HCT116 (cell line): ENCODE measurements around the gene MAP3K5. TPM values are rescaled to one million over a fixed set of nuclear protein-coding genes. Genes with fewer than 3 reads are reported as not detected.
A peak's percentile ranks its signal among the peaks of the same experiment; 100 is the strongest.

Experiments used
- ATAC-seq: fragments of 200-7000 bp; cut with Tn5 transposase; 2 replicates; pipeline ENCODE4 v1.9.1; 2020; ENCODE audit warnings: mild to moderate bottlenecking, moderate library complexity
- BruUV-seq: library from RNA; stranded (reverse); fragments of 400-500 nt; replicated peaks from 2 replicates; lab custom pipeline; 2021; lab: Mats Ljungman, UMichigan
- CTCF ChIA-PET: fragments of 300-600 bp; sonication (Branson Sonifier 250); formaldehyde crosslinking; loops from one replicate; lab custom pipeline; 2021; ENCODE audit warnings: antibody characterized with exemption; lab: Charles Lee
- POLR2A ChIA-PET: fragments of 300-600, 350-600 bp; sonication (Branson Sonifier 250); formaldehyde crosslinking; loops from one replicate; lab custom pipeline; 2021; ENCODE audit warnings: antibody characterized with exemption; lab: Charles Lee
- RAD21 ChIA-PET, 2 experiments: fragments of 300-600 bp; sonication (Branson Sonifier 250); formaldehyde crosslinking; loops; one replicate each; lab custom pipeline; 2023; ENCODE audit warnings: low total read pairs in 2 of 2; ENCODE audit not compliant: uncharacterized antibody in 2 of 2, unreplicated experiment in 2 of 2, low non-redundant PET in 1 of 2; lab: Charles Lee
- DNase-seq: peaks from one replicate; pipeline ENCODE4 v3.0.0-alpha.2; 2010; ENCODE audit warnings: low read depth, low spot score
- H2AFZ ChIP-seq: fragments of 200-600 bp; shearing (Covaris generic), sonication (generic); 2 replicates; pipeline ENCODE4 v1.6.1; 2017; ENCODE audit warnings: low read depth, mixed run types, mixed read lengths, antibody characterized with exemption, low read length; ENCODE audit not compliant: poor library complexity, severe bottlenecking
- H3K27ac ChIP-seq: 2 replicates; pipeline ENCODE4 v1.5.1; 2012; ENCODE audit warnings: low read depth, low read length
- H3K27me3 ChIP-seq: fragments of 200-600 bp; sonication (generic); 2 replicates; pipeline ENCODE4 v1.6.1; 2016; ENCODE audit warnings: mixed run types, low read length, mixed read lengths; ENCODE audit not compliant: insufficient read depth
- H3K36me3 ChIP-seq, 2 experiments: fragments of 200-500 bp in 1 of 2; fragments of 200-600 bp in 1 of 2; sonication (Bioruptor generic) in 1 of 2; sonication (generic) in 1 of 2; 2 replicates each; pipeline versions ENCODE4 v1.5.1 to v1.6.1; 2014 to 2016; ENCODE audit warnings: low read length in 2 of 2, inconsistent platforms in 1 of 2, mixed read lengths in 1 of 2, mixed run types in 1 of 2; ENCODE audit not compliant: insufficient read depth in 2 of 2, control insufficient read depth in 1 of 2
- H3K4me1 ChIP-seq, 2 experiments: fragments of 200-600 bp in 1 of 2; sonication (generic) in 1 of 2; 2 replicates each; pipeline versions ENCODE4 v1.5.1 to v1.6.1; 2012 to 2017; ENCODE audit warnings: low read length in 2 of 2, inconsistent platforms in 1 of 2, mild to moderate bottlenecking in 1 of 2, mixed read lengths in 1 of 2, mixed run types in 1 of 2, moderate library complexity in 1 of 2; ENCODE audit not compliant: insufficient read depth in 2 of 2, control insufficient read depth in 1 of 2
- H3K4me2 ChIP-seq: fragments of 200-600 bp; sonication (generic); 2 replicates; pipeline ENCODE4 v1.6.1; 2017; ENCODE audit warnings: mixed run types, low read length, mixed read lengths
- H3K4me3 ChIP-seq, 2 experiments: fragments of 200-600 bp in 1 of 2; sonication (generic) in 1 of 2; replicated peaks in 1 of 2; 2 replicates each; pipeline ENCODE4 v1.5.1; 2011 to 2016; ENCODE audit warnings: low read length in 2 of 2, control low read depth in 1 of 2, low read depth in 1 of 2, mild to moderate bottlenecking in 1 of 2, mixed read lengths in 1 of 2, mixed run types in 1 of 2
- H3K79me2 ChIP-seq: fragments of 200-600 bp; sonication (generic); 2 replicates; pipeline ENCODE4 v1.6.1; 2017; ENCODE audit warnings: mild to moderate bottlenecking, mixed run types, low read length, moderate library complexity, mixed read lengths; ENCODE audit not compliant: insufficient read depth
- H3K9ac ChIP-seq: fragments of 200-600 bp; sonication (generic); 2 replicates; pipeline ENCODE4 v1.6.1; 2016; ENCODE audit warnings: low read length, mixed read lengths
- H3K9me2 ChIP-seq: fragments of 200-600 bp; sonication (generic), shearing (Covaris generic); 2 replicates; pipeline ENCODE4 v1.6.1; 2017; ENCODE audit warnings: mixed run types, mild to moderate bottlenecking, moderate library complexity; ENCODE audit not compliant: insufficient read depth
- H3K9me3 ChIP-seq, 2 experiments: fragments of 200-500 bp in 1 of 2; fragments of 200-600 bp in 1 of 2; sonication (Bioruptor generic) in 1 of 2; sonication (generic) in 1 of 2; 2 replicates each; pipeline ENCODE4 v1.6.1; 2014 to 2017; ENCODE audit warnings: low read length in 2 of 2, mixed read lengths in 2 of 2, inconsistent platforms in 1 of 2, low read depth in 1 of 2, mild to moderate bottlenecking in 1 of 2, mixed run types in 1 of 2, moderate library complexity in 1 of 2; ENCODE audit not compliant: control insufficient read depth in 1 of 2, insufficient read depth in 1 of 2
- H4K20me1 ChIP-seq: fragments of 200-600 bp; sonication (generic), shearing (Covaris generic); 2 replicates; pipeline ENCODE4 v1.6.1; 2017; ENCODE audit warnings: mixed run types, mild to moderate bottlenecking, moderate library complexity; ENCODE audit not compliant: insufficient read depth
- EZH2 ChIP-seq: fragments of 200-600 bp; sonication (generic); IDR thresholded peaks from 2 replicates; pipeline ENCODE4 v1.6.1; 2017; ENCODE audit warnings: antibody characterized with exemption, mixed run types
- SRF ChIP-seq: IDR thresholded peaks from 2 replicates; pipeline ENCODE4 v1.6.1; 2012; ENCODE audit warnings: low read depth
- intact Hi-C: fragments of 100-400 bp; cut with micrococcal nuclease; formaldehyde crosslinking; loops from 2 replicates; pipeline ENCODE4 v1.10.0; 2022
- total RNA-seq: library from RNA; stranded (reverse); gene quantifications from one replicate; pipeline ENCODE4 v1.2.1, GENCODE V29; 2021; ENCODE audit not compliant: unreplicated experiment
- TF ChIP-seq, protein P1 (sequence below), 3 experiments: fragments of 200-600 bp in 1 of 3; sonication (generic) in 1 of 3; IDR thresholded peaks in 2 of 3; conservative IDR thresholded peaks in 1 of 3; 2 replicates each; pipeline ENCODE4 v1.5.1; 2012 to 2017; ENCODE audit warnings: low read depth in 2 of 3, low read length in 2 of 3, antibody characterized with exemption in 1 of 3, borderline replicate concordance in 1 of 3, control low read depth in 1 of 3, mild to moderate bottlenecking in 1 of 3, mixed read lengths in 1 of 3, mixed run types in 1 of 3, moderate library complexity in 1 of 3; ENCODE audit not compliant: insufficient read depth in 1 of 3
- TF ChIP-seq, protein P2 (sequence below): IDR thresholded peaks from 2 replicates; pipeline ENCODE4 v1.6.1; 2012; ENCODE audit warnings: low read depth

The MAP3K5 gene
- total RNA-seq, 1 experiment from 2014 or later = 11.8 TPM

DNA sequence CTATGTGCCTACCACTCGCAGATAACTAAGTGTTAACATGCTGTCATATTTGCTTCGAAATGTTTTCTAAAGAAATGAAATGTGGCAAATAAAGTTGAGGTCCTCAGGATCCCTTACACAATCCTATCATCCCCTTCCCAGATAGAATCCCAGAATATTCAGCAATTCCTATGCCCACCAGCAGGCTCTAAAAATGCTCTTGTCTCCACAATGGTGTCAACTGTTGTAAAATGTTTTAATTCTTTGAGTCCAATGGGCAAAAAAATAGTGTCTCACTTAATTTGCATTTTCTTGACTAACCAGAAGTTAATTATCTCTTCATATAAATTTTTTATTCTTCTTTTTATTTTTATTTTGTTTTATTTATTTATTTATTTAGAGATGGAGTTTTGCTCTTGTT is 138.2 kb downstream of the MAP3K5 start:
- POLR2A ChIA-PET = no interaction called here
- no peak for DNase-seq
- RAD21 ChIA-PET = no interaction called here
- no TSS peak for BruUV-seq
- CTCF ChIA-PET = no interaction called here
- no peak overlapping the region for H3K9ac ChIP-seq
- H3K9me3 ChIP-seq = no peaks in the 10 kb centered on the region
- H4K20me1 ChIP-seq = no peaks in the 10 kb centered on the region
- no peak overlapping the region for H3K4me2 ChIP-seq
- H3K4me3 ChIP-seq = no peak overlapping the region
- H3K79me2 ChIP-seq = no peaks in the 10 kb centered on the region
- no peak overlapping the region for H2AFZ ChIP-seq
- no peaks in the 10 kb centered on the region for H3K4me1 ChIP-seq
- no peaks in the 10 kb centered on the region for H3K27me3 ChIP-seq
- no peaks in the 10 kb centered on the region for H3K9me2 ChIP-seq
- intact Hi-C loops = no loop called here
- TF ChIP-seq SRF = no peak
- TF ChIP-seq, protein P1, sequence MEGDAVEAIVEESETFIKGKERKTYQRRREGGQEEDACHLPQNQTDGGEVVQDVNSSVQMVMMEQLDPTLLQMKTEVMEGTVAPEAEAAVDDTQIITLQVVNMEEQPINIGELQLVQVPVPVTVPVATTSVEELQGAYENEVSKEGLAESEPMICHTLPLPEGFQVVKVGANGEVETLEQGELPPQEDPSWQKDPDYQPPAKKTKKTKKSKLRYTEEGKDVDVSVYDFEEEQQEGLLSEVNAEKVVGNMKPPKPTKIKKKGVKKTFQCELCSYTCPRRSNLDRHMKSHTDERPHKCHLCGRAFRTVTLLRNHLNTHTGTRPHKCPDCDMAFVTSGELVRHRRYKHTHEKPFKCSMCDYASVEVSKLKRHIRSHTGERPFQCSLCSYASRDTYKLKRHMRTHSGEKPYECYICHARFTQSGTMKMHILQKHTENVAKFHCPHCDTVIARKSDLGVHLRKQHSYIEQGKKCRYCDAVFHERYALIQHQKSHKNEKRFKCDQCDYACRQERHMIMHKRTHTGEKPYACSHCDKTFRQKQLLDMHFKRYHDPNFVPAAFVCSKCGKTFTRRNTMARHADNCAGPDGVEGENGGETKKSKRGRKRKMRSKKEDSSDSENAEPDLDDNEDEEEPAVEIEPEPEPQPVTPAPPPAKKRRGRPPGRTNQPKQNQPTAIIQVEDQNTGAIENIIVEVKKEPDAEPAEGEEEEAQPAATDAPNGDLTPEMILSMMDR (IDR thresholded peaks at IDR 0.05 in 2 of 3, conservative IDR thresholded peaks at IDR 0.05 in 1 of 3; ENCODE audit: borderline replicate concordance in 1 of 3, insufficient read depth in 1 of 3, low read depth in 2 of 3, low read length in 2 of 3) = 0 out of 6 replicates have a peak, but pooled peaks of 2 of the 3 experiments have one; percentile 18 to 21
- TF ChIP-seq, all 23 proteins: peak for 1
- Histone ChIP-seq H3K27ac (no peak overlapping the region), H3K36me3 (no peaks in the 10 kb centered on the region; a peak in 1 of 4 replicates)
- ATAC-seq = no peak

DNA sequence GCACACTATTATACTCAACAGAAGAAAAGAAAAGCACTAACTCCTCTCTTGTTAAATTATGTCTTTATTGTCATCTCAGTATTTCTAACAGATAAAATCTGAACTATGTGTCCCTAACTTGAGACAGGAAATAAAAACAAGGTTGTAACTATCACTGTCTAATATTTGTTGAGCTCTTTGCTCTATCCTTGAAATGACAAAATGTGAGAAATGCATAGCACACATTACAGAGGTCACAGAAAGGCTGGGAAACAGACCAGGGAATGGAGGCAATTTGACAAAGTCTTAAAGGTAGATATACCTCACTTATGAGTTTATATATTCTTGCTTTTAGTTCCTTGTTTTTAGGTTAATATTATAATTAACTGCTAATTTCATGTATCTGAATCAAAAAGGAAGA is 139.6 kb downstream of the MAP3K5 start:
- no peaks in the 10 kb centered on the region; a peak in 1 of 4 replicates for H3K36me3 ChIP-seq
- BruUV-seq = no TSS peak
- no peaks in the 10 kb centered on the region for H4K20me1 ChIP-seq
- H3K4me3 ChIP-seq = no peak overlapping the region
- no peaks in the 10 kb centered on the region for H3K9me2 ChIP-seq
- intact Hi-C loops = no loop called here
- no peak overlapping the region for H3K27ac ChIP-seq
- DNase-seq = no peak
- ATAC-seq = no peak
- H3K4me1 ChIP-seq = no peaks in the 10 kb centered on the region
- RAD21 ChIA-PET = no interaction called here
- TF ChIP-seq EZH2 = no peak
- TF ChIP-seq, protein P2, sequence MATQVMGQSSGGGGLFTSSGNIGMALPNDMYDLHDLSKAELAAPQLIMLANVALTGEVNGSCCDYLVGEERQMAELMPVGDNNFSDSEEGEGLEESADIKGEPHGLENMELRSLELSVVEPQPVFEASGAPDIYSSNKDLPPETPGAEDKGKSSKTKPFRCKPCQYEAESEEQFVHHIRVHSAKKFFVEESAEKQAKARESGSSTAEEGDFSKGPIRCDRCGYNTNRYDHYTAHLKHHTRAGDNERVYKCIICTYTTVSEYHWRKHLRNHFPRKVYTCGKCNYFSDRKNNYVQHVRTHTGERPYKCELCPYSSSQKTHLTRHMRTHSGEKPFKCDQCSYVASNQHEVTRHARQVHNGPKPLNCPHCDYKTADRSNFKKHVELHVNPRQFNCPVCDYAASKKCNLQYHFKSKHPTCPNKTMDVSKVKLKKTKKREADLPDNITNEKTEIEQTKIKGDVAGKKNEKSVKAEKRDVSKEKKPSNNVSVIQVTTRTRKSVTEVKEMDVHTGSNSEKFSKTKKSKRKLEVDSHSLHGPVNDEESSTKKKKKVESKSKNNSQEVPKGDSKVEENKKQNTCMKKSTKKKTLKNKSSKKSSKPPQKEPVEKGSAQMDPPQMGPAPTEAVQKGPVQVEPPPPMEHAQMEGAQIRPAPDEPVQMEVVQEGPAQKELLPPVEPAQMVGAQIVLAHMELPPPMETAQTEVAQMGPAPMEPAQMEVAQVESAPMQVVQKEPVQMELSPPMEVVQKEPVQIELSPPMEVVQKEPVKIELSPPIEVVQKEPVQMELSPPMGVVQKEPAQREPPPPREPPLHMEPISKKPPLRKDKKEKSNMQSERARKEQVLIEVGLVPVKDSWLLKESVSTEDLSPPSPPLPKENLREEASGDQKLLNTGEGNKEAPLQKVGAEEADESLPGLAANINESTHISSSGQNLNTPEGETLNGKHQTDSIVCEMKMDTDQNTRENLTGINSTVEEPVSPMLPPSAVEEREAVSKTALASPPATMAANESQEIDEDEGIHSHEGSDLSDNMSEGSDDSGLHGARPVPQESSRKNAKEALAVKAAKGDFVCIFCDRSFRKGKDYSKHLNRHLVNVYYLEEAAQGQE = no peak
- H3K27me3 ChIP-seq = no peaks in the 10 kb centered on the region
- no peak overlapping the region for H3K4me2 ChIP-seq
- no peak overlapping the region for H2AFZ ChIP-seq
- POLR2A ChIA-PET = no interaction called here
- H3K9ac ChIP-seq = no peak overlapping the region
- CTCF ChIA-PET = interaction anchor here (1.4 kb wide), 1 partner anchor 9 kb away, joined by 4 read pairs; no protein-coding TSS in a partner anchor
- H3K79me2 ChIP-seq = no peaks in the 10 kb centered on the region
- H3K9me3 ChIP-seq = no peaks in the 10 kb centered on the region
